Astrocyte (in vitro differentiated cells and primary cell): ENCODE measurements around the gene SLC35B2.

ENCODE experiments used
- CTCF ChIP-seq: IDR thresholded peaks from 2 replicates; pipeline ENCODE4 v1.5.1; 2011; ENCODE audit warnings: low read depth, mild to moderate bottlenecking, inconsistent platforms, low read length, moderate library complexity; ENCODE audit not compliant: insufficient read depth
- EZH2 ChIP-seq: IDR thresholded peaks from 2 replicates; pipeline ENCODE4 v1.6.1; 2012; ENCODE audit warnings: mild to moderate bottlenecking, low read length, inconsistent platforms; ENCODE audit not compliant: insufficient read depth

GRCh38 chr6:44277763-44278162, 20.4 kb upstream of the SLC35B2 start:
- TF ChIP-seq CTCF = no peak
- TF ChIP-seq EZH2 = no peak
